ENCODE measurements around the gene CNKSR2.

GRCh38 chrX:21565025-21565424 is 190.8 kb downstream of the CNKSR2 start:
- TF ChIP-seq EZH2 (IDR thresholded peaks at IDR 0.05; ENCODE audit: low read depth, unreplicated experiment) (no peak), CTCF (conservative IDR thresholded peaks at IDR 0.05; ENCODE audit: low read depth in 2 of 2) (no peak), POLR2AphosphoS5 (IDR thresholded peaks at IDR 0.05; ENCODE audit: low read depth) (no peak), CREB1 (CRISPR knock-in tag; IDR thresholded peaks at IDR 0.05; ENCODE audit: low read depth) (no peak), EZH2phosphoT487 (IDR thresholded peaks at IDR 0.05; ENCODE audit: unreplicated experiment) (no peak), REST (IDR thresholded peaks at IDR 0.05; ENCODE audit: unreplicated experiment) (no peak), STAT1 (IDR thresholded peaks at IDR 0.05; ENCODE audit: unreplicated experiment) (no peak), ETS1 (IDR thresholded peaks at IDR 0.05) (no peak), NANOG (IDR thresholded peaks at IDR 0.05; ENCODE audit: borderline replicate concordance) (no peak), JUNB (IDR thresholded peaks at IDR 0.05; ENCODE audit: unreplicated experiment) (no peak), ZNF331 (CRISPR knock-in tag; IDR thresholded peaks at IDR 0.05; ENCODE audit: low read depth) (no peak), ZNF114 (CRISPR knock-in tag; IDR thresholded peaks at IDR 0.05) (no peak)
- TF ChIP-seq, protein P1, sequence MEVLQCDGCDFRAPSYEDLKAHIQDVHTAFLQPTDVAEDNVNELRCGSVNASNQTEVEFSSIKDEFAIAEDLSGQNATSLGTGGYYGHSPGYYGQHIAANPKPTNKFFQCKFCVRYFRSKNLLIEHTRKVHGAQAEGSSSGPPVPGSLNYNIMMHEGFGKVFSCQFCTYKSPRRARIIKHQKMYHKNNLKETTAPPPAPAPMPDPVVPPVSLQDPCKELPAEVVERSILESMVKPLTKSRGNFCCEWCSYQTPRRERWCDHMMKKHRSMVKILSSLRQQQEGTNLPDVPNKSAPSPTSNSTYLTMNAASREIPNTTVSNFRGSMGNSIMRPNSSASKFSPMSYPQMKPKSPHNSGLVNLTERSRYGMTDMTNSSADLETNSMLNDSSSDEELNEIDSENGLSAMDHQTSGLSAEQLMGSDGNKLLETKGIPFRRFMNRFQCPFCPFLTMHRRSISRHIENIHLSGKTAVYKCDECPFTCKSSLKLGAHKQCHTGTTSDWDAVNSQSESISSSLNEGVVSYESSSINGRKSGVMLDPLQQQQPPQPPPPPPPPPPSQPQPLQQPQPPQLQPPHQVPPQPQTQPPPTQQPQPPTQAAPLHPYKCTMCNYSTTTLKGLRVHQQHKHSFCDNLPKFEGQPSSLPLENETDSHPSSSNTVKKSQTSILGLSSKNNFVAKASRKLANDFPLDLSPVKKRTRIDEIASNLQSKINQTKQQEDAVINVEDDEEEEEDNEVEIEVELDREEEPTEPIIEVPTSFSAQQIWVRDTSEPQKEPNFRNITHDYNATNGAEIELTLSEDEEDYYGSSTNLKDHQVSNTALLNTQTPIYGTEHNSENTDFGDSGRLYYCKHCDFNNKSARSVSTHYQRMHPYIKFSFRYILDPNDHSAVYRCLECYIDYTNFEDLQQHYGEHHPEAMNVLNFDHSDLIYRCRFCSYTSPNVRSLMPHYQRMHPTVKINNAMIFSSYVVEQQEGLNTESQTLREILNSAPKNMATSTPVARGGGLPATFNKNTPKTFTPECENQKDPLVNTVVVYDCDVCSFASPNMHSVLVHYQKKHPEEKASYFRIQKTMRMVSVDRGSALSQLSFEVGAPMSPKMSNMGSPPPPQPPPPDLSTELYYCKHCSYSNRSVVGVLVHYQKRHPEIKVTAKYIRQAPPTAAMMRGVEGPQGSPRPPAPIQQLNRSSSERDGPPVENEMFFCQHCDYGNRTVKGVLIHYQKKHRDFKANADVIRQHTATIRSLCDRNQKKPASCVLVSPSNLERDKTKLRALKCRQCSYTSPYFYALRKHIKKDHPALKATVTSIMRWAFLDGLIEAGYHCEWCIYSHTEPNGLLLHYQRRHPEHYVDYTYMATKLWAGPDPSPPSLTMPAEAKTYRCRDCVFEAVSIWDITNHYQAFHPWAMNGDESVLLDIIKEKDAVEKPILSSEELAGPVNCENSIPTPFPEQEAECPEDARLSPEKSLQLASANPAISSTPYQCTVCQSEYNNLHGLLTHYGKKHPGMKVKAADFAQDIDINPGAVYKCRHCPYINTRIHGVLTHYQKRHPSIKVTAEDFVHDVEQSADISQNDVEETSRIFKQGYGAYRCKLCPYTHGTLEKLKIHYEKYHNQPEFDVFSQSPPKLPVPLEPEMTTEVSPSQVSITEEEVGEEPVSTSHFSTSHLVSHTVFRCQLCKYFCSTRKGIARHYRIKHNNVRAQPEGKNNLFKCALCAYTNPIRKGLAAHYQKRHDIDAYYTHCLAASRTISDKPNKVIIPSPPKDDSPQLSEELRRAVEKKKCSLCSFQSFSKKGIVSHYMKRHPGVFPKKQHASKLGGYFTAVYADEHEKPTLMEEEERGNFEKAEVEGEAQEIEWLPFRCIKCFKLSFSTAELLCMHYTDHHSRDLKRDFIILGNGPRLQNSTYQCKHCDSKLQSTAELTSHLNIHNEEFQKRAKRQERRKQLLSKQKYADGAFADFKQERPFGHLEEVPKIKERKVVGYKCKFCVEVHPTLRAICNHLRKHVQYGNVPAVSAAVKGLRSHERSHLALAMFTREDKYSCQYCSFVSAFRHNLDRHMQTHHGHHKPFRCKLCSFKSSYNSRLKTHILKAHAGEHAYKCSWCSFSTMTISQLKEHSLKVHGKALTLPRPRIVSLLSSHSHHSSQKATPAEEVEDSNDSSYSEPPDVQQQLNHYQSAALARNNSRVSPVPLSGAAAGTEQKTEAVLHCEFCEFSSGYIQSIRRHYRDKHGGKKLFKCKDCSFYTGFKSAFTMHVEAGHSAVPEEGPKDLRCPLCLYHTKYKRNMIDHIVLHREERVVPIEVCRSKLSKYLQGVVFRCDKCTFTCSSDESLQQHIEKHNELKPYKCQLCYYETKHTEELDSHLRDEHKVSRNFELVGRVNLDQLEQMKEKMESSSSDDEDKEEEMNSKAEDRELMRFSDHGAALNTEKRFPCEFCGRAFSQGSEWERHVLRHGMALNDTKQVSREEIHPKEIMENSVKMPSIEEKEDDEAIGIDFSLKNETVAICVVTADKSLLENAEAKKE (CRISPR knock-in tag; IDR thresholded peaks at IDR 0.05), result no peak
